ENCODE data around the gene HMGA1.
"Not testable (repeated sequence)": the region's sequence is repeated elsewhere in the genome, so short reads cannot be mapped to it uniquely, and the experiment has no call there.

Gene HMGA1

GRCh38 chr6:34260576-34261267, 24.0 kb downstream of the HMGA1 start:
- no peak for DNase-seq (ENCODE audit: low spot score)

GRCh38 chr6:34263484-34263883, 26.8 kb downstream of the HMGA1 start:
- DNase-seq (ENCODE audit: low spot score), result not testable (repeated sequence)

DNA sequence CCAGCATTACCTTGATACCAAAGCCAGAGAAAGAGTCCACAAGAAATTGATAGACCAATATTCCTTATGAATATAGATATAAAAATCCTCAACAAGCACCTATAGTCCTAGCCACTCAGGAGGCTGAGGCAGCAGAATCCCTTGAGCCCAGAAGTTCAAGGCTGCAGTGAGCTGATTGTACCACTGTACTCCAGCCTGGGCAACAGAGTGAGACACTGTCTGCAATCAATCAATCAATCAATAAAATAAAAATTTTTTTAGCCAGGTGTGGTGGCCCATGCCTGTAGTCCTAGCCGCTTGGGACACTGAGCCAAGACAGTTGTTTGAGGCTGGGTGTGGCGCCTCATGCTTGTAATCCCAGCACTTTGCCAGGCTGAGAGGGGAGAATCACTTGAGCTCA, 31.1 kb downstream of the HMGA1 start:
- no peak for DNase-seq (ENCODE audit: low spot score)

DNA sequence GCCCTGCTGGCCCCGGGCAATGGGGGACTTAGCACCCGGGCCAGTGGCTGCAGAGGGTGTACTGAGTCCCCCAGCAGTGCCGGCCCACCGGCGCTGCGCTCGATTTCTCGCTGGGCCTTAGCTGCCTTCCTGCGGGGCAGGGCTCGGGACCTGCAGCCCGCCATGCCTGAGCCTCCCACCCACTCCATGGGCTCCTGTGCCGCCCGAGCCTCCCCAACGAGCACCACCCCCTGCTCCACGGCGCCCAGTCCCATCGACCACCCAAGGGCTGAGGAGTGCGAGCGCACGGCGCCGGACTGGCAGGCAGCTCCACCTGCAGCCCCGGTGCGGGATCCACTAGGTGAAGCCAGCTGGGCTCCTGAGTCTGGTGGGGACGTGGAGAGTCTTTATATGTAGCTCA, 32.5 kb downstream of the HMGA1 start:
- not testable (repeated sequence) for DNase-seq (ENCODE audit: low spot score)

DNA sequence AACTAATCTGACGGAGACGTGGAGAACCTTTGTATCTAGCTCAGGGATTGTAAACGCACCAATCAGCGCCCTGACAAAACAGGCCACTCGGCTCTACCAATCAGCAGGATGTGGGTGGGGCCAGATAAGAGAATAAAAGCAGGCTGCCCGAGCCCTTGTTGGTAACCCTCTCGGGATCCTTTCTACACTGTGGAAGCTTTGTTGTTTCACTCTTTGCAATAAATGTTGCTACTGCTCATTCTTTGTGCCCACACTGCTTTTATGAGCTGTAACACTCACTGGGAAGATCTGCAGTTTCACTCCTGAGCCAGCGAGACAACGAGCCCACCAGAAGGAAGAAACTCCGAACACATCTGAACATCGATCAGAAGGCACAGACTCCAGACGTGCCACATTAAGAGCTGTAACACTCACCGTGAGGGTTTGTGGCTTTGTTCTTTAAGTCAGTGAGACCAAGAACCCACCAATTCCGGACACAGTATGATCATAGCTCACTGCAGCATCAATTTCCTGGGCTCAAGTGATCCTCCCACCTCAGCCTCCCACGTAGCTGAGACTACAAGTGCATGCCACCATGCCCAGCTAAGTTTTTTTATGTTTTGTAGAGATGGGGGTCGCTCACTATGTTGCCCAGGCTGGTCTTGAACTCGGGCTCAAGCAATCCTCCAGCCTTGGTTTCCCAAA, 33.1 kb downstream of the HMGA1 start:
- DNase-seq (ENCODE audit: low spot score), result not testable (repeated sequence)

DNA sequence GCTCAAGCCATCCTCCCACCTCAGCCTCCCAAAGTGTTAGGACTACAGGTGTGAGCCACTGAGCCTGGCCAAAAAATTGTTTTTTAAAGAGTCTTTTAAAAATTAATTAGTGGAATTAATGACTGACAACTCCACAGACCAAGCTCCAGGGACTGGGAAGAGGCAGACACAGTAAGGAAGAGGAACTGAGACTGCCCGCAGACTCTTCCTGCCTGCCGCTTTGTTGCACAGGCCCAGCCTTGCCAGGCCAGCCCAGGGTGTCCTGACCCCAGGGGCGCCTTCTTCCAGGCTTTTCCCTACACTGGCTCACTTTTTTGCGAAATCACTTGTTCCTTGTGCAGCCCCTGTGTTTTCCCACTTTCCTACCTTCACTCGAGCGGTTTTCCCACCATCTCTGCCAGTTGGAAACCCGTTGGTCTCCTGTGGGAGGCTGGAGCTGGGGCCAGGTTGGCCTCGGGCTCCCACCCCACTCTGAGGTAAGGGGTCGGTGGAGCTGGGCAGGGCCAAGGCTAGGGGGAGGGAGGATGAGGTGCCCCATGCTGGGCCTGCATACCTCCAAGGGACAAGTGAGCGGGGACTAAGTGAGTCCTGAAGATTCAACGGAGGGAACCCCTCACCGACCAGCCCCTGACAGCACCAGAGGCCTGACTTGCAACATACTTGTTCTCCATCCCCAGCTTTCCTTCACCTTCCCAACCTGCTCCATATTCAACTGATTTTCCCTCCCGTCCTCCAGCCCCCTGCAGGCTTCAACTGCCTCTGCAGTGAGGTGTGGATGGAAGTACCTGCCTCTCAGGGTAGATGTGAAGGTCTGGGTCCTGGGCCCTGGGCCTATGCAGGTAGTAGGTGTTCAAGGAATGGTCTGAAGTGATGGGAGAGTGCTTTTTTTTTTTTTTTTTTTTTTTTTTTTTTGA, 35.6 kb downstream of the HMGA1 start:
- no peak for DNase-seq (ENCODE audit: low spot score)

GRCh38 chr6:34273242-34273805, 36.7 kb downstream of the HMGA1 start:
- DNase-seq (ENCODE audit: low spot score), result peak; percentile 81

GRCh38 chr6:34274129-34274528, 37.5 kb downstream of the HMGA1 start:
- no peak for DNase-seq (ENCODE audit: low spot score)

DNA sequence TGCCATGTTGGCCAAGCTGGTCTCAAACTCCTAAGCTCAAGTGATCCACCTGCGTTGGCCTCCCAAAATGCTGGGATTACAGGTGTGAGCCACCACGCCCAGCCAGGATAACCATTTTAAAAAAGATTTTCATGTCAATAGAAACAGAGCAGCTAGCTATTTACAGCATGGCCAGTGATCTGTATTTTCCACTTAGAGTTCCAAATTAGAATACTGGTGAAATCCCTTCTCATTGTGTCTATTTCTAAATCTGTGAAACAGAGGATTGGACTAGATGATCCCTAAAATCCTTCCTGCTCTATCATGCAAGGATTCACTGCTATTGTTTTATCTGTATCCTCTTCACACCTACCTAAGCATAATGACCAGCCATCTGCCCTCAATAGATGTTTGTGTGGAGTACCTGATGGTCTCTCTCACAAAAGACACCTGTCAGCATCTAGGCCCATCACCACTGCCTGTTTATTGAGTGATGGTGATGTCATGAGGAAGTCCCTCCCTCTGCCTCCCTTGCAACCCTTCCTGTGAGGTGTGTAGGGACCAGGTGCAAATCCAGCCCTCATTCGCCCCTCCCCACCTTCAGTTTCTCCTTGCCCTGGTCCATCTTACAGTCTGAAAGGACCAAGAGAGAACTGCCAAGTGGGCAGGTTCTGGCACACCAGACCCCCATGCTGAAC, 38.6 kb downstream of the HMGA1 start:
- DNase-seq (ENCODE audit: low spot score), result no peak

GRCh38 chr6:34276191-34276590, 39.5 kb downstream of the HMGA1 start:
- no peak for DNase-seq (ENCODE audit: low spot score)

GRCh38 chr6:34276881-34277762, 40.4 kb downstream of the HMGA1 start:
- no peak for DNase-seq (ENCODE audit: low spot score)

GRCh38 chr6:34277763-34278112, 41.1 kb downstream of the HMGA1 start:
- no peak for DNase-seq (ENCODE audit: low spot score)

- DNase-seq (ENCODE audit: low spot score), result no peak
Observed at GRCh38 chr6:34278833-34279232, 42.2 kb downstream of the HMGA1 start.

DNA sequence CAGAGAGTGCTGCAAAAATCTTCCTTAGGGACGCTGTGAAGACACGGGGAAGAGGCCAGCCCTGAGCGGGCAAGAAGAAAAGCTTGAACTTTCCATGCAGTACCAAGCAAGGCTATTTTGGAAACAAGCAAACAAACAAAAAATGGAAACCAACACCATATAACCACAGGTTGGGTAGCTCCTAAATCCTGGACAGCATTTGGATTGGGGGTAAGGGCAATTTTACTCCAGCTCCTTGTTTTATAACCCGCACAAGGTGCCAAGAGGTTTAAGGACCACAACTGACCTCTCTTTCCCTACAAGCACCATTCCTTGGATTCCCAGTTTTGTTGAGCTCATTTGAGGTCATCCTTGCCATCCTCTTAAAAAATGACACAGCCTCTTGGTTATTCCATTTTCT, 43.5 kb downstream of the HMGA1 start:
- no peak for DNase-seq (ENCODE audit: low spot score)

DNA sequence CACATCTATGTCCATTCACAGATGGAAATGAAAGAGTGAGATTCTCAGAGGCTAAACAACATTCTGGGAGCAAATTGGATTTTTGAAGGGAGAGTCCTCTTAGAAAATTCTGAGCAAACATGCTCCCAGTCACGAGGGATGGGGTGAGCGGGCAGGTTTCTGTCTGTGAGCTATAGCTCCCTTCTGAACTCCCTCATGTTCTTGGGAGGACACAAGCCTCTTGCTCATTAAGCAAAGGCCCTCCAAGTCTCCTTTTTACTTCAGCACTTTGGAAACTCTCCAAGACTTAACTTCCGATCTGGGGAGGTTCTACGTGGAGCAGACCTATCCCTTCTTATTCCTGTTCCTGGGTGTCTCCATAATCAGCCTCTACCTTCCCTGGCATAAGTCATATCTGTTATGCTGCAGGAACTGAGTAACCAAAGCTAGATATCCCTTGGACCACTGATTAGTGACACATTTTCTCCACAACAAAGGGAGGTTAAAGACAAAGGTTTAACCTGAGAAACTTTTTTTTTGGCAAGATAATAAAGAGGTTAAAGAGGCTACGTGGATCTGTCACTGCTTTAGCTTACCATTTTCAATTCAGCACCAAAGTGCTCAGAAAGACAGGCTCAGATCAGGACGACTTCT, 45.1 kb downstream of the HMGA1 start:
- peak; percentile 40 for DNase-seq (ENCODE audit: low spot score)

DNA sequence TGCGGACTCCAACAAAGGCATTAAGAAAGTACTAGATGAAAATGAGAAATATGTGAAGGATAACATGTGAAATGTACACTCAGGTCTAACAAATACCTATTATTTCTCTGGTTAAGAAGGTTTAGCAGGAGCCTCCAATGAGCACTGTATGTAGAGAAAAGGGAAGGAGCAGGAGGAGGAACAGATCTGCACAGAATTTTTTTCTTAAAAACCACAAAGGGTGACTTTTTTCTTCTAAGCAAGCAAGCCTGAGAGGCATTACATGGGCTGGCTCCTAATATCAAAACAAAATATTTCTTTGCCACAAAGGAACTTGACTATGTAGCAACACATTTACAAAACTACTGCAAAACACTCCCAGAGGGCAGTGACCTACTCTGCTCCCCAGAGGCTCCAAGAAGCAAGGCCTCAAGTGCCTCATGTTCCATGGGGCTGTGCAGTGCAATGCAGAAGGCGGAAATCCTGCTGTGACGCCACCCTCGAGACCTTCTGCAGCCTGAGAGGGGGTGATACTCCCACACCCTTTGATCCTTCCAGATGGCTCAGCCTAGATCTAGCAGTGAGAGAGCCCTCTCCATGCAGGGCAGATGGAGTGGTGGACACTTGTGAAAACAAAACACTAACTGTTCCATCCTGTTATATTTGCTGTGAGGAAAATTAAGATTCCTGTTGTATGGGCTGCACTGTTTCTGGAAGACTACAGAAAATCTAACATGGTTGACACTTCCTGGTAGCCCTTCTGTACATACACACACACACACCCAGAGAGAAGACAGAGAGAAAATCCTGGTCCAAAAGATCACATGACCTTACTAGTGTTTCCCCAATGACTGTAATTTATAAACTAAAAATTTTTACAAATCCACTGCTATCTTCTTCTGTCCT, 48.1 kb downstream of the HMGA1 start:
- no peak for DNase-seq (ENCODE audit: low spot score)

GRCh38 chr6:34285448-34286164, 48.9 kb downstream of the HMGA1 start:
- DNase-seq (ENCODE audit: low spot score), result no peak

- DNase-seq (ENCODE audit: low spot score), result no peak
Observed at GRCh38 chr6:34288581-34288980, 51.9 kb downstream of the HMGA1 start.

DNA sequence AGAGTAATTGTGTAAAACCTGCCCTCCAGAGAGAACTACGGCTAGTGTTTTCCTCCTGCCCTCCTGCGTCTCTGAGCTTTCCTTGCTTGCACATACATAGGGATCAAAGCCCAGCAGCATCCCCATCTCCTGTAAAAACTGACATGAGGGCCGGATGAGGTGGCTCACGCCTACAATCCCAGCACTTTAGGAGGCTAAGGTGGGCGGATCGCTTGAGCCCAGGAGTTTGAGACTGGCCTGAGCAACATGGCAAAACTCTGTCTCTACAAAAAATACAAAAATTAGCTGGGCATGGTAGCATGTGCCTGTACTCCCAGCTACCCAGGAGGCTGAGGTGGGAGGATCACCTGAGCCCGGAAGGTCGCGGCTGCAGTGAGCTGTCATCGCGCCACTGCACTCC, 52.5 kb downstream of the HMGA1 start:
- no peak for DNase-seq (ENCODE audit: low spot score)

All from kidney capillary endothelial cell (primary cell).